Middle frontal gyrus (tissue), 1 donor: ENCODE measurements around the gene SCLT1.

Source experiments
- DNase-seq: peaks from one replicate; pipeline ENCODE4 v3.0.0-alpha.2; 2015; ENCODE audit warnings: low spot score; ENCODE audit errors: extremely low spot score

Gene SCLT1

DNA sequence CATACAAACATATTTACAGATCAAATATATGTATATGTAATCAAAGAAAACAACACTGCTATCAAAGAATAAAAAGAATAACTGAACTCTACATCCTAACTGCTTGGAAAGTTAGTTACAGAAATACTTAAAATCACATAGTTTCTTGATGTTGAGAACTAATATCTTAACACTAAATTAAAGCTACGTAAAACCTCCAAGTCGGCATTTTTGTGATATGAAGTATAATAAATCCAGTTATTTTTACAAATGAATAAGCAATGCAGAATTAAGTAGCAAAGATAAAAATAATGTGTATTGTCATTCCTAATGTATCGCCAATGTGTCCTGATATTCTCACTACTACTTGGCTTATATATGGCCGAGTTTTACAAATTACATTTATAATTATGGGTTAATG is 215.4 kb downstream of the SCLT1 start:
- DNase-seq = no peak

DNA sequence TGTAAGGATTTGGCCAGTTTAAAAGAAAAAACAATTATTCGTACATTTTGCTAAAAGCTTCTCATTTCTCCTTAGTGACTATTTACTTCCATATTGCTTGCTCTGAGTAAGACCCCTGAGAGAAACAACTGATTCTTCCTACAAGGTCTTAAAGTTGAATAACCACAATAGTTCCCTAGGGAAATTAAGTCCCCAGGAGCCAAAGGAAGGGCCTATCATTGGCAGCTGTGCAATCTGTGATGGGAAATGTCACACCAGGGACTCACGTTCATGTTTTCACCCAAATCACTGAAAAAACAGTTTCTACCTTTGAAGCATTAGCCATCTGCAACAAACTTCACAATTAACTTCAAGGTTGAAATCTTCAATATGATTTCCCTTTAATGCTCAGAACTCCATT is 217.1 kb downstream of the SCLT1 start:
- no peak for DNase-seq

DNA sequence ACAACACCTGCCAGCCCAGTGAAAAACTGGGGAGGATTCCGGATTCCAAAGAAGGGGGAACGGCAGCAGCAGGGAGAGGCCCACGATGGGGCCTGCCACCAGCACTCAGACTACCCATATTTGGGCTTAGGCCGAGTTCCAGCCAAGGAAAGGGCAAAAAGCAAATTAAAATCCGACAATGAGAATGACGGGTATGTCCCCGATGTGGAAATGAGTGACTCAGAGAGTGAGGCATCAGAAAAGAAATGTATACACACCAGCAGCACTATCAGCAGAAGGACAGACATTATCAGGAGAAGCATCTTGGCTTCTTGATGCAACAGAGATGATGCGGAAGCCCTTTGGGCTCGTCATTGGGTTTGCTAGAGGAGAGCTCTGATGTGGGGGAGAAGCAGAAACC is 221.4 kb downstream of the SCLT1 start:
- no peak for DNase-seq

DNA sequence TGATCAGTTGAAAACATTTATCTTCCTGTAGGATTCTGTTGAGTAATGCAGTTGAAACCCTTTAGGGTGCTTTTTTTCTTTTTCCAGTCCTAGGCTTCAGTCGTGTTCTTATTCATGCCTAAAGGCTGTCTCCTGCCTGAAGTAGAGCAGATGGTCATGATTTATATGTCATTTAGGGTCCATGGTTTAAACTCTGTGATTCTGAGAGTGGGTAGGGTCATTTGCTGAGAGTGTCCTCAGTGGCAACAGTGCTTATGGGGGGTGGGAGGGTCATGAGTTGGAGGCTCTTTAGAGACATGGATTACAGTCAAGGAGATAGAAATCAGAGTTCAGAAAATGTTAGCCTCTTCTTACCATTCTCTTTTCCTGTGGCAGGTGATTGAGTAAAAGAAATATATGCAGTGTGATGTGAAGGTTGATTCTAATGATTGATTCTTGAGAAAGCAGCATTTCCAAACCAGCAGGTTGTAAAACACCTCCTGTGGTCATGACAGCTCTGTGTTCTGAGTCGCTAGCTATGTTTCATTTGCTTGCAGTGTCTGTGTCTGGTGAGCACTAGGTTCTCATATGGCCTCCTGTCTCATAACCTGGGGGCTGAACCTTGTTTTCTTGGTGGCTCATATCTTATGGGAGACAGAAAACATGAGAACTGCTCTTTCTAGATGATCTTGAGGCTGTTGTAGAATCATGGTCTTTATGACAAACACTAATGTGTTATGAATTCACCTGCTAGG is 223.4 kb downstream of the SCLT1 start:
- no peak for DNase-seq

DNA sequence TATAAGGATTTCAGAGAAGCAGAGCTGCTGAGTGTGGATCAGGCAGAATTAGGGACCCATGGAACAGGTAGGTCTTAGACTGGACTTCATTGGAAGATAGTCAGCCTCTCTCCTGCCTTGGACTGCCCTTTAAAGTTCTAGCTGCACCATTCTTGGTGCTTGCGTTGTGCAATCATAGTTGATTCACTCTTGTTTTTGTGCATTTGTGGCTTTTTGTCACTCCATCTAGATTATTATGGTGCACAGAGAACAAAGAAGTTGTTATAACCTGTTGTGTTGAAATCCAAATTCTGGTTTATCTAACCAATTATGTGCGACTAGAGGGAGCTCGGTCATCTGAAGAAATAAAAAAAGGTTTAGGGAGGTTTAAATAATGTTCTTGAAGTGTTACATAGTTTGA is 224.6 kb downstream of the SCLT1 start:
- no peak for DNase-seq

DNA sequence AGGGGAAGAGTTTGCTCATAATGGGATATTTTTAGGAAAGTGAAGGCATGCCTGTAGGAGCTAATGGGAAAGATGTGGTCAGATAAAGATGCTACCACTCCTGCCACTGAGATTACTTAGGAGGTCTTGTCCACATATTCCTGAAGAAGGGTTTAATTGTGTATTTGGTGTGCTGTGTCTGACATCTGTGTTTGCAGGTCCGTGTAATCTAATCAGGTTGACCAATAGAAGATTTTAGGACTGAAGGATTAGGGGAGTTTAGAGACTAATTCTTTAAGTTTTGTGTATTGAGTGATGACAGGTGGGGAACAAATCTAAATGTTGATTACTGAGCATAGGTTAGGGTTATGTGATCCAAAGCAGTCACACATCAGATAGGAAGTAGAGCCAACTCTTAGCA is 226.6 kb downstream of the SCLT1 start:
- no peak for DNase-seq

DNA sequence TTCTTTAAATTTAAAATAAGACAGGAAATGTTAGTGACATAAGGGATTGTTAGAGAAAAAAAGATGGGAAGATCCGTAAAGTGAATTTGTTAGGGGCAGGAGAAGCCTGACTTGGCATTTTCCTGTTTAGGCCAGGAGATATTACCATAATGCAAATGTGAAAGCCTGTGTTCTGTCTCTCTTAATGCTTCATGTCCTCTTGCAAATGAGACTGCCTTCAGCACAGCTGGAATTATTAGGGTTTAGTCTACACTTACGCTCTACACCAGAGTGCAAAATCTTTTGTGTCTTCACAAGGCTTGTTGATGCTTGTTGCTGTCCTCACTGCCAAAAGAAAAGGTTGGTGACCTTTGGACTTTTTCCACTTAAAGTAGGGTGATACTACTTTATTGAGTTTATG is 227.1 kb downstream of the SCLT1 start:
- no peak for DNase-seq

DNA sequence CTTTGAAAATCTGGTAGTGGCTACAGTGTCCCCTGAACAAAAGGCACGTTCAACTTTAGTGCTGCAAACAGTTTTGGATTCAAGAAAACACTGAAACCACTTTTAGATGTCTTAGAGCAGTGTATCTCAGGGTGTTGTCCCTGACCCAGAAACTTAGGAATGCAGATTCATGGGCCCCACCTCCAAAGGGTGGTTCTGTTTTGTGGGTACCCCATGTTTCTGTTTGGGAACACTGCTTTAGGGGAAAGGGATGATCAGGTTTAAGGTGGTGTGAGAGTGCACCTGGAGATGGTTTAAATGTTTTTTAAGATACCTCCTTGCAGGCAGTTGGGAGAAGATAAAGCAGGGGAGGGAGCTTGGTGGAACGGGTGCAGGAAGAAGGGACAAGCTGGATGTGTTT is 228.2 kb downstream of the SCLT1 start:
- no peak for DNase-seq

DNA sequence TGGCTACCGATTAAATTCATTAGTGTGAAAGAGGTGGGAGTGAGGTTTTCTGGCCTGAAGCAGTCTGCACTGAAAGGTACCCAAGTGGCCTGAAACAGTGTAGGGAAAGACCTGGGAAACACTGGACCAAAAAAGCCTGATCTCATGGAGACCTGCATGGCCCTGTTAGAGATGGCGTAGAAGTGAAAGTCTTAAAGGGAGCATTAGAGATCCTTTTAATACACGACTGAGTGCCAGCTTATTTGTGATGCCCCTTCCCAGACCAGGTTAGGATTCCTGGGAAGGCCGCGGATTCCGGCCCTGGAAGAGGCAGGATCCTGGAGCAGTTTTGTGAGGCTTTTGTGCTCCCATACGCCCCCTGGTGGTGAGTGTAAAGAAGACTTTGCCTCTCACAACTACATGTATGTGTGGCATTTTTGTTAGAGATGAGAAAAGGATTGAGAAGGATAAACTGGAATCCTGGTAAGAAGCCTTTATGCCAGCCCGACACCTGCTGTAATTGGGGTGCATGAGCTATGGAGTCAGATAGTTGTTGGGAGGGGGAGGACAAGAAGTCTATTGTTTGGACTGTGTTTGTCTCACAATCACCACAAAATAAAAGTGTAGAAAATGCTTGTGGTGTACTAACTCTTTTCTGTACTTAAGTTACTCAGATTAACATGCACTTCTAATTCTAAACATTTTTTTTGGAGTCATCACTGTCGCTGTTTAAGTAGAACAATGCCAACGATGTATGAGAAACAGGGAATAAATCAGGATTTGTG is 229.8 kb downstream of the SCLT1 start:
- peak; percentile 35 for DNase-seq

DNA sequence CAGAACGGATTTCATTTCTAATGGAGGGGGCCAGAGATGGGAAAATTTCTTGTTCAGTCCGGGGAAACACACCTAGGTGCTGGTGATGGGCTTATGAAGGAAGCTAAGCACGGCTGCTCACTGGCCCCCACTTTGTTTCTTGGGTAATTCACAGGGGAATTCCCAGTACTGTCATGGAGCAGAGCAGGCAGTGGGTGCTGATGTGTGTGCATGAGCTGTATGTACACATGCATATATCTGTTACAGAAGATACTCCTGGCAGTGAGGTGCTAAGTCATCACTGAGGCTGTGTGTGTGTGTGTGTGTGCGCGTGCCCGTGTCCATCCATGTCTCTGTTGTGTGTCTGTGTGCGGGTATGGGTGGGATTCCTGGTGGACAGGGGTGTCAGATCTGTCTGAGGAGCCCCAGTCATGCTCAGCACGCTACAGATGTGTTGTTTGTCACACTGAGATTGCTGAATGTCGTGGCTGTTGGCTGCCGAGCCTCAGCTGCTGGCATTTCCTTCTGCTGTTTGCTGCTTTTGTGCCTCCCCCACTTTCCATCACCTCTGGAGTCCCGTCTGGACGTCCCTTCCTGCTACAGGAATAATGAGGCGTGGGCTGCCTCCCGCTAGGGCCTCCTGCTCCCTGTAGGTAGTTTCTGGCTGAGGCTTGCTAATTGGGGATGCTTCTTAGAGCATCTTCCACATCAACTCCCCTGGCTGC is 230.6 kb downstream of the SCLT1 start:
- DNase-seq = no peak

DNA sequence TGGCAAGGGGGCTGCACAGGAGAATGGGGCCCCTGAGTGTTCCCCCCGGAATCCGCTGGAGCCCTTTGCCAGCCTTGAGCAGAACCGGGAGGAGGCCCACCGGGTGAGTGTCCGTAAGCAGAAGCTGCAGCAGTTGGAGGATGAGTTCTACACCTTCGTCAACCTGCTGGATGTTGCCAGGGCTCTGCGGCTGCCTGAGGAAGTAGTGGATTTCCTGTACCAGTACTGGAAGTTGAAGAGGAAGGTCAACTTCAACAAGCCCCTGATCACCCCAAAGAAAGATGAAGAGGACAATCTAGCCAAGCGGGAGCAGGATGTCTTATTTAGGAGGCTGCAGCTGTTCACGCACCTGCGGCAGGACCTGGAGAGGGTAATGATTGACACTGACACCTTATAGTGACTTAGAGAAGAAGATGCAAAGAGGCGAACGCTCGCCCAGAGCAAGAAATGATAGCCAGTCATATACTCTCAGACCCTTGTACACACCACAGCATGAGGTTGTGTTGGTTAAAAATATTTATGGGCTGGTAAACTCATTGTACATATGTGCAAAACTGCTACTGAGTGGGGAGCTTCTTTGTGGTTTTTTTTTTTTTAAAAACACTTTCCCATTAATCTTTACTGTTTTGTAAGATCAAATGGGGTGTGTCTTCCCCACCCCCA is 231.4 kb downstream of the SCLT1 start:
- no peak for DNase-seq

DNA sequence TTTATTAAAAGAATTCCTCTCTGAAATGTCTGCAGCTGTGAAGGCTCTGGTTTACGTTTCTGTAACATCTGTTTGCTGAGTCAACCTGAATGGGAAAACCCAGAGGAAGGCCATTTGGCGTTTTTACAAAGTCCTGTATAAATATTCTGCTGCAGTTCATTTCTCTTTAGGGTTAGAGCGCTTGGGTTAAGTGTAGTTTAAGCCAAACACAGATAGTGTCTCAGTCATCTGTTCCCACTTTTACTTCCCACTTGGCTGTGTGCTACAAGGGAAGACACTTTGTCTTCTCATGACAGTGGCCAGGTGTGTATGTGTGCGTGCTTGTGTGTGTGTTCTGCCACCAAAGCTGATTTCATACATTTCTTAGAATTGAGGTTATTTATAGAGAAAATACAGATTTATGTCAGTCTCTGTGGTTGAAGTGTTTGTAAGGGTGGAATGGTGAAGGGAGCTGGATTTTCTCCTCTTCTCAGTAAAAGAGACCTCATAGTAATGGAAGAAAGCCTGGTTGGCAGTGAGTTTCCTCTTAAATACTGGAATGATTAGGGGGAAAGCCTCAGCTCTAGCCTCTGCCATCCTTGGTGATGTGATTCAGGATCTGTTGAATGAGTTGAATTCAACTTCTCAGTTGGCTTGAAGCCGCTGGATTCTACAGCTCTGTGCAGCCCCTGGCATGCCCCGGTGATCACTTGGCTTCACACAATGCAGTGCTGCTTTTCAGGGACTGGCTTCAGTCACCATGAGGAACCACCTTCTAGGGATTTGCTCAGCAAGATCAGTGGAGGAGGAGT is 233.3 kb downstream of the SCLT1 start:
- DNase-seq = no peak

DNA sequence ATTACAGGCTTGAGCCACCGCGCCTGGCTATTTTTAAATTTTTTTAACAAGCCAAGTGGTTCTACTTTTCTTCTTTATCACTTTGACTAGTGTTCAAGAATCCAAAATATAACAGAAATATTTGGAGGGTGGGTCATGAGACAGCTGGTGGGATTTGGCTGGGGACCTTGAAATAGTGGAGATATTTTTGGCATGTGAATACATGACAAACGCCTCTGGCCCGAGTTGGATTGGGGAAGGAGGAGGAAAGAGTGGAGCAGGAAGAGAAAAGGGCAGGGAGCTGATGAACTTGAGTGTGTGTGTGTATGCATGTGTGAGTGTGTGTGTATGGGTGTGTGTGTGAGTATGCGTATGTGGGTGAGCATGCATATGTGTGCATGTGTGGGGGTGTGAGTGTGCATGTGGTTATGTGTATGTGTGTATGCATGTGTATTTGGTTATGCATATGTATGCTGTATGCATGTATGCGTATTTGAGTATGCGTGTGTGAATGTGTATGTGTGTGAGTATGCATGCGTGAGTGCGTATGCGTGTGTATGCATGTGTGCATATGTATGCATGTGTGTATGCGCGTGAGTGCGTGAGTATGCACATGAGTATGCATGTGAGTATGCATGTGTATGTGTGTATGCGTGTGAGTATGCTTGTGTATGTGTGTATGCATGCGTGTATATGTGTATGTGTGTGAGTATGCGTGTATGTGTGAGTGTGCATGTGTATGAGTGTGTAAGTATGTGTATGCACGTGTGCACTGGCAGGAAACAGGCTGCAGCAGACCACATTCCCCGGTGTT is 234.3 kb downstream of the SCLT1 start:
- DNase-seq = no peak

DNA sequence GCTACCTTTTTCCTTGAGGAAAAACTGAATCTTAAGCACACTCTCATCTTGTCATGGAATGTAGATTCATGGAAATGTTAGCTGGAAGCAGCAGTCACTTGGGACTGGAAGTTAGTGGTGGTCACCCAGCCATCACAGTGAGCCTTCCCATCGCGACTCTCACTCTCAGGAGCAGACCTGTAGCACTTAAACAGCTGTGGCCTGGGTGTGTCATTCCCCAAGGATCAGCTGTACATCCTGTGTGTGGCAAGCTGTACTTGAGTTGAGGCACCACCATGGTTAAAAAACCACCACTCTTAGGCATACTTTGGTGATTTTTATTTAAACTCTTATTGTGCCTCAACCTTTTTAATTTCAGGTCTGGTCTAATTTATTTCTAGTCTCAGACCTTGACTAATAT is 237.1 kb downstream of the SCLT1 start:
- no peak for DNase-seq

DNA sequence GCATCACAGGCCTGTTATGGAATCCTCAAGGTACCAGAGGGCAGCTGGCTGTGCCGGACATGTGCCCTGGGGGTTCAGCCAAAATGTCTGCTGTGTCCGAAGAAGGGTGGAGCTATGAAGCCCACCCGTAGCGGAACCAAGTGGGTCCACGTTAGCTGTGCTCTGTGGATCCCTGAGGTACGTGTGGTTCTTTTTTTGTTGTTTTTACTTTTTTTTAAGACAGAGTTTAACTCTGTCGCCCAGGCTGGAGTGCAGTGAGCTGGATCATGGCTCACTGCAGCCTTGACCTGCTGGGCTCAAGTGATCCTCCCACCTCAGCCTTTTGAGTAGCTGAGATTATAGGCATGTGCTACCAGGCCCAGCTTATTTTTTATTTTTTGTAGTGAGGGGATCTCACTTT is 237.7 kb downstream of the SCLT1 start:
- no peak for DNase-seq

DNA sequence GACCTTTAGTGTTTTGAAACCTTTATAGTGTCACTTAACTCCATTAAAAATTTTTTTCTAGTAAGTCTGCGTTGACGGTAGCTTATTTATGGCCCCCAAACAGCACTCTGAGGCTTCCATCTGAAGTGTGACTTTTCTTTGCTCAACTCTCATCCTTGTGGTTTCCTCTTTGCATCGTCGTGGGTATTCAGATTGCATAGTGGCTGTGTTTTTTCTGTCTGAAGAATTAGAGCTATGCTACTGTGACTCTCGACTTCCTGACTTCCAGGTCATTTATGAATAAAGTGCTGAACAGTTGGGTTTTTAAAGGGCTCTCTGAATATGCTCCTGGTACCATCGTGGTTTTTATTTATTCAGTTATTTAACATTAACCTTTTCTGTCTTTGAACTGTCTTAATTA is 238.9 kb downstream of the SCLT1 start:
- no peak for DNase-seq

DNA sequence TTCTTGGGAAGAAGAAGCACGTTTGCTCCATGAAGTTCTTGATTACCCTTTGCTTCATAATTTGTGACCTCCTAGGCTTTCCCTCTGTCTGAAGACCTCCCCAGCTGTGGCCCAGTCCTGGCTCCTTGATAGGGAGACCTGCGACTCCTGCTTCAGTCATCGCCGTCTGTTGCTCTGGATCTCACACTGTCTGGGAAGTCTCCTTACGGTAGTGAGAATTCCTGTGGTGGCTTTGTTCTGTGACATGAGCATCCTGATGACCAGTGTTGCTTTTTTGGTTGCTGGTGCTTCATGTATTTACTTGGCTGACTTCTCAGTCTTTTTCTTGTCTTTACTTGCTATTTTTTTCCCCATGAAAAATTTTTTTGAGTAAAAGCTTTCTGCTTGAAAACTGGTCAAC is 239.6 kb downstream of the SCLT1 start:
- DNase-seq = no peak

DNA sequence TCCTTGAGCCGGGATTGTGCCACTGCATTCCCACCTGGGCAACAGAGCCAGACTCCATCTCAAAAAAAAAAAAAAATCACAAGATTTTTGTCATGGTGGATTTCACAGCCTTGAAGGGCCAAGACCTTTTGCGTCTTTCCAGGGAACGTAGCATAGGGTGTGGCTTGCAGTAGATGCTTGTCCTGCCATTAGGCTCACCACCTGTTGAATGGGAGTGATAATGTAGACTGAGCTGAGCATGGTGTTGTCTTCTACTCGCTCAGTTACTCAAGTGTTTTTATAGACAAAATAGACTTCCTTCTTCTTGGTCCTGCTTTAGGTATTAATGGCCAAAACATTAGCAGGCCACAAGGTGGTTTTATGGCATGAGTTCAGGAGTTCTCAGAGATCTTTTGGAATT is 243.1 kb downstream of the SCLT1 start:
- DNase-seq = no peak

DNA sequence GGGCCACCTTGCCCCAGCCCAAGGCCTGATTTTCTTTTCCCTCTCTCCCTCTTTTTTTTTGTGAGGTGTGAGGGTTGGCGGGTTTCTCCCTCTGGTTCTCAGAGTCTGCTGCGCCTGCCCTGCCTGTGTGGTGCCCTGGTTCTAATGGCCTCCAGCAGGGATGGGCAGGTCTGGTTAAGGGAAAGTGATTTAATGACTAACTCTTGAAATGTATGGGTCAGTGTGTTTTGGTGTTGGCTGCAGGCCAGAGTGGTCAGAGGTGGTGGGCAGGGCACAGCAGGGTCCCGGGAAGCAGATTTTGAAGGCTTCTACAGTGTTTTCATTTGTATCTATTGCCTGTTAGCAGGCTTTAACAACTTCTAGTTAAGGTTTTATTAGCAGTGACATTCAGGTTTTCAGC is 244.9 kb downstream of the SCLT1 start:
- DNase-seq = no peak

DNA sequence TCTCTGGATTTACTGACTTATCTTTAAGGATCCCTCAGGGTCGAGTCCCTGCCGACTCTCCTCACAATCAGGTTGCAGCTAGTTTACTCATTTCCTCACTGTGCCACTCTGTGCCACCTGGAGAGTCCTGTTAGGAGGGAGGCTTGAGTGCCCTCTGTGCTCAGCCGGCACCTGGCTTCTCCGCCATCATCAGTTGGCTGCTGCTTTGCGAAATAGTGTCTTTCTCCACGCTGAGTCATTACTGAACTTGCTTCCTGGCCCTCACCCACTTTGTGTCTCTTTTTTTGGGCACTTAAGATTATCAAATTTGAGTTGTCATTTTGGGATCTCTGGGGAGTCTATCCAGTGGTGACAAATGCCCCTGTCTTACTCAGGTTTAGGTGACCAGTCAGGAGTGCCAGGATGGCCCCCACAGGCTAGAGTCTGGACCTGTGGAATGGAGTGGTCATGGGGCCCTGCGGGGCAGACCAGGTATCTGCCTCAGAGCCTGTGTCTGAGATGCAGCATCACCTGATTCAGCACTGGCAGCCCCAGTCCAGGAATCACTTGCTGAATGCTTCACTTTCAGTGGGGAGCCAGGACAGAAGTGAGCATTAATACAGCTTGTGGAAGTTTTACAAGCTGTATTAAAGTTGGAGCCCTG is 246.1 kb downstream of the SCLT1 start:
- DNase-seq = no peak
